WTC11 (cell line): ENCODE data around the gene RUBCN. TPM values are rescaled to one million over a fixed set of nuclear protein-coding genes. Genes with fewer than 3 reads are reported as not detected.

Source experiments
- ATAC-seq: fragments of 200-7000 bp; cut with Tn5 transposase; 2 replicates; pipeline ENCODE4 v1.10.0; 2021; ENCODE audit warnings: mild to moderate bottlenecking, moderate library complexity
- CTCF ChIA-PET: fragments of 300-600 bp; sonication (Branson Sonifier 250); formaldehyde crosslinking; loops from one replicate; lab custom pipeline; 2021; ENCODE audit warnings: antibody characterized with exemption; lab: Charles Lee
- POLR2A ChIA-PET: fragments of 350-600 bp; sonication (Branson Sonifier 250); formaldehyde crosslinking; loops from one replicate; lab custom pipeline; 2021; ENCODE audit warnings: antibody characterized with exemption; lab: Charles Lee
- DNase-seq: peaks from one replicate; pipeline ENCODE4 v3.0.0; 2021; ENCODE audit warnings: low spot score
- H3K27ac Mint-ChIP-seq: 2 replicates; pipeline ENCODE4 v1.8.0; 2021; ENCODE audit warnings: mixed read lengths
- H3K27me3 Mint-ChIP-seq: 2 replicates; pipeline ENCODE4 v1.8.0; 2021; ENCODE audit warnings: low read depth, mild to moderate bottlenecking, moderate library complexity, mixed read lengths
- H3K36me3 Mint-ChIP-seq: 2 replicates; pipeline ENCODE4 v1.8.0; 2021; ENCODE audit warnings: mixed read lengths
- H3K4me1 Mint-ChIP-seq: 2 replicates; pipeline ENCODE4 v1.8.0; 2022; ENCODE audit warnings: mixed read lengths
- H3K4me3 Mint-ChIP-seq: 2 replicates; pipeline ENCODE4 v1.8.0; 2021; ENCODE audit warnings: mild to moderate bottlenecking, moderate library complexity, mixed read lengths
- H3K9me3 Mint-ChIP-seq: 2 replicates; pipeline ENCODE4 v1.8.0; 2021; ENCODE audit warnings: mixed read lengths
- AFF4 ChIP-seq: sonication (generic); formaldehyde crosslinking; IDR thresholded peaks from 2 replicates; pipeline ENCODE4 v1.8.1; 2023; ENCODE audit warnings: mild to moderate bottlenecking, missing genetic modification reagents, borderline replicate concordance
- ARID4B ChIP-seq: sonication (generic); formaldehyde crosslinking; IDR thresholded peaks from 2 replicates; pipeline ENCODE4 v1.8.0; 2023; ENCODE audit warnings: missing genetic modification reagents, mild to moderate bottlenecking, borderline replicate concordance
- ATF1 ChIP-seq: sonication (generic); formaldehyde crosslinking; IDR thresholded peaks from 2 replicates; pipeline ENCODE4 v1.8.1; 2023; ENCODE audit warnings: mild to moderate bottlenecking, moderate library complexity, missing genetic modification reagents
- CBFB ChIP-seq: sonication (generic); formaldehyde crosslinking; IDR thresholded peaks from 2 replicates; pipeline ENCODE4 v1.8.1; 2022; ENCODE audit warnings: mild to moderate bottlenecking, low read depth, missing genetic modification reagents
- CDX4 ChIP-seq: fragments of 250-450 bp; sonication (Bioruptor Pico); IDR thresholded peaks from 2 replicates; pipeline ENCODE4 v1.9.0; 2021; ENCODE audit warnings: moderate library complexity, mild to moderate bottlenecking, inconsistent platforms, borderline replicate concordance
- CREB1 ChIP-seq: sonication (generic); formaldehyde crosslinking; IDR thresholded peaks from 2 replicates; pipeline ENCODE4 v1.8.0; 2023; ENCODE audit warnings: mild to moderate bottlenecking, missing genetic modification reagents
- ESRRA ChIP-seq: sonication (generic); formaldehyde crosslinking; IDR thresholded peaks from 2 replicates; pipeline ENCODE4 v1.8.1; 2022; ENCODE audit warnings: mild to moderate bottlenecking, missing genetic modification reagents, borderline replicate concordance
- FOXK1 ChIP-seq: sonication (generic); formaldehyde crosslinking; IDR thresholded peaks from 2 replicates; pipeline ENCODE4 v1.8.0; 2022; ENCODE audit warnings: mild to moderate bottlenecking, moderate library complexity, missing genetic modification reagents
- FOXP1 ChIP-seq: sonication (generic); formaldehyde crosslinking; IDR thresholded peaks from 2 replicates; pipeline ENCODE4 v1.8.0; 2022; ENCODE audit warnings: missing genetic modification reagents, mild to moderate bottlenecking, moderate library complexity, borderline replicate concordance
- GABPB1 ChIP-seq: sonication (generic); formaldehyde crosslinking; IDR thresholded peaks from 2 replicates; pipeline ENCODE4 v1.8.1; 2023; ENCODE audit warnings: mild to moderate bottlenecking, missing genetic modification reagents
- GTF2I ChIP-seq: fragments of 250-450 bp; sonication (Bioruptor Pico); conservative IDR thresholded peaks from 2 replicates; pipeline ENCODE4 v1.4.0; 2021; ENCODE audit warnings: mild to moderate bottlenecking
- HMGA2 ChIP-seq: fragments of 250-450 bp; sonication (Bioruptor Pico); IDR thresholded peaks from 2 replicates; pipeline ENCODE4 v1.4.0; 2021; ENCODE audit warnings: mild to moderate bottlenecking, moderate library complexity
- MYBL2 ChIP-seq: sonication (generic); formaldehyde crosslinking; IDR thresholded peaks from 2 replicates; pipeline ENCODE4 v1.8.1; 2023; ENCODE audit warnings: mild to moderate bottlenecking, moderate library complexity, missing genetic modification reagents
- NR3C1 ChIP-seq: sonication (generic); formaldehyde crosslinking; conservative IDR thresholded peaks from 2 replicates; pipeline ENCODE4 v1.8.1; 2023; ENCODE audit warnings: low read depth, mild to moderate bottlenecking, missing genetic modification reagents
- RORB ChIP-seq: fragments of 250-450 bp; sonication (Bioruptor Pico); IDR thresholded peaks from 2 replicates; pipeline ENCODE4 v1.9.0; 2021; ENCODE audit warnings: mild to moderate bottlenecking
- TCF7 ChIP-seq: sonication (generic); formaldehyde crosslinking; IDR thresholded peaks from 2 replicates; pipeline ENCODE4 v1.8.0; 2022; ENCODE audit warnings: mild to moderate bottlenecking, low read depth, missing genetic modification reagents, moderate library complexity
- TP53 ChIP-seq: sonication (generic); formaldehyde crosslinking; IDR thresholded peaks from 2 replicates; pipeline ENCODE4 v1.8.1; 2023; ENCODE audit warnings: mild to moderate bottlenecking, missing genetic modification reagents
- ZMAT4 ChIP-seq: fragments of 250-450 bp; sonication (Bioruptor Pico); IDR thresholded peaks from 2 replicates; pipeline ENCODE4 v1.9.0; 2021; ENCODE audit warnings: mild to moderate bottlenecking
- ZNF396 ChIP-seq: fragments of 250-450 bp; sonication (Bioruptor Pico); IDR thresholded peaks from 2 replicates; pipeline ENCODE4 v1.8.0; 2021; ENCODE audit warnings: mild to moderate bottlenecking, moderate library complexity, borderline replicate concordance
- ZNF416 ChIP-seq: fragments of 250-450 bp; sonication (Bioruptor Pico); IDR thresholded peaks from 2 replicates; pipeline ENCODE4 v1.9.0; 2021; ENCODE audit warnings: mild to moderate bottlenecking, inconsistent platforms
- ZNF512 ChIP-seq: sonication (generic); formaldehyde crosslinking; IDR thresholded peaks from 2 replicates; pipeline ENCODE4 v1.8.1; 2022; ENCODE audit warnings: missing genetic modification reagents, borderline replicate concordance
- total RNA-seq: library from RNA; stranded (reverse); gene quantifications from 3 replicates; pipeline ENCODE4 v1.2.3, GENCODE V29; 2021

Gene RUBCN
- total RNA-seq, 1 experiment from 2014 or later = 22.9 TPM

- TF ChIP-seq FOXP1 = no peak
- TF ChIP-seq, all 79 proteins: peak for 0
Measured at GRCh38 chr3:197694251-197694650, 42.5 kb downstream of the RUBCN start (continued).

- peaks cover 23% of the 10 kb centered on the region for H3K4me1 Mint-ChIP-seq
- H3K27ac Mint-ChIP-seq = peak overlapping the region; percentile 9
- 0 out of 2 replicates have a peak, but pooled peaks cover 3% of the 10 kb centered on the region for H3K9me3 Mint-ChIP-seq
- H3K27me3 Mint-ChIP-seq = no peaks in the 10 kb centered on the region
- ChIA-PET POLR2A (no interaction called here), CTCF (interaction anchor here (1.2 kb wide), 1 partner anchor 93 kb away, joined by 3 read pairs; no protein-coding TSS in a partner anchor)
- no peak for DNase-seq
- peaks cover 49% of the 10 kb centered on the region for H3K36me3 Mint-ChIP-seq
- ATAC-seq = no peak
- H3K4me3 Mint-ChIP-seq = no peak overlapping the region
- TF ChIP-seq GABPB1 (no peak), ZNF416 (CRISPR knock-in tag) (no peak), ZMAT4 (CRISPR knock-in tag) (no peak), ARID4B (CRISPR knock-in tag) (no peak), HMGA2 (no peak), CDX4 (CRISPR knock-in tag) (no peak), CREB1 (CRISPR knock-in tag) (no peak), TP53 (CRISPR knock-in tag) (no peak), TCF7 (CRISPR knock-in tag) (no peak), ESRRA (CRISPR knock-in tag) (no peak), RORB (CRISPR knock-in tag) (no peak), ATF1 (CRISPR knock-in tag) (no peak), GTF2I (no peak)
Measured at GRCh38 chr3:197692641-197693040, 44.1 kb downstream of the RUBCN start.

- Mint-ChIP-seq H3K4me1 (peaks cover 23% of the 10 kb centered on the region), H3K27ac (0 out of 2 replicates have a peak overlapping the region, but pooled peaks have one; percentile 23), H3K36me3 (peaks cover 34% of the 10 kb centered on the region), H3K27me3 (no peaks in the 10 kb centered on the region)
- CTCF ChIA-PET = interaction anchor here (1.8 kb wide), 1 partner anchor 10 kb away, joined by 6 read pairs; no protein-coding TSS in a partner anchor
- DNase-seq = no peak
- no peak for ATAC-seq
- no peak for TF ChIP-seq GTF2I
- TF ChIP-seq ZNF396 (CRISPR knock-in tag) = no peak
- TF ChIP-seq RORB (CRISPR knock-in tag) = no peak
- TF ChIP-seq GABPB1 = no peak
- TF ChIP-seq AFF4 (CRISPR knock-in tag) = no peak
- TF ChIP-seq CBFB = no peak
- TF ChIP-seq ZNF512 (CRISPR knock-in tag) = no peak
- TF ChIP-seq NR3C1 (CRISPR knock-in tag) = no peak
- no peak for TF ChIP-seq MYBL2 (CRISPR knock-in tag)
- no peak for TF ChIP-seq FOXK1 (CRISPR knock-in tag)
- TF ChIP-seq, all 79 proteins: peak for 0
- Mint-ChIP-seq H3K4me3 (no peak overlapping the region), H3K9me3 (no peaks in the 10 kb centered on the region)
- POLR2A ChIA-PET = no interaction called here
Measured at GRCh38 chr3:197690754-197691153, 46.0 kb downstream of the RUBCN start.
